Measurements from ENCODE around the gene RAP1GAP. TPM values are rescaled to one million over a fixed set of nuclear protein-coding genes. Genes with fewer than 3 reads are reported as not detected.

Gene RAP1GAP
- total and polyA plus RNA-seq, 9 of the 15 experiments (the other 6 are each of a cell fraction or from before 2014, with no cell fraction given) = 0.29 to 30.2 (median 19.2) TPM

DNA sequence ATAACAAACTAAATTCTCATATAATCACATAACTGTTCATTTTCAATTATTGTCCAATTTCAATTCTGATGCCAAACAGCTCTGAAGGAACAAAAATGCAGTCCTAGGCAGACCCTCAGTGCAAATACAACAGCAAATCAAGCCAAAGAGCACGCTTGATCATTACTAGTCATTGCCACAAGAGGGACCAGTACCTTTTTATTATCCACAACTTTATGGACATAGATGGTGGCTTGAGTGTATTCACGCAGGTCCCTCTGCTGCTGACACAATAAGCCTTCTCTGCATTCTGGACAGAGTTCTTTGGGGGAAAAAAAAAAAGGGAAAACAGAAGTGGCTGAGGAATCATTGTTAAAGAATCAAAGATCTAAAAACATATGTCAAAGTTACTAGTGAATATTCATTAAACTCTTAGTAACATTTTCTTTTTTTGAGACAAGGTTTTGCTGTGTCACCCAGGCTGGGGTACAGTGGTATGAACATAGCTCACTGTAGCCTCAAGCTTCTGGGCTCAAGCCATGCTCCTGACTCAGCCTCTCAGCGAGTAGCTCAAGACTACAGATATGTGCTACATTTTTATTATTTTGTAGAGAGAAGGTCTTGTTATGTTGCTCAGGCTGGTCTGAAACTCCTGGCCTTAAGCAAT, 34.3 kb upstream of the RAP1GAP start (continued):
- TF ChIP-seq, protein P1, sequence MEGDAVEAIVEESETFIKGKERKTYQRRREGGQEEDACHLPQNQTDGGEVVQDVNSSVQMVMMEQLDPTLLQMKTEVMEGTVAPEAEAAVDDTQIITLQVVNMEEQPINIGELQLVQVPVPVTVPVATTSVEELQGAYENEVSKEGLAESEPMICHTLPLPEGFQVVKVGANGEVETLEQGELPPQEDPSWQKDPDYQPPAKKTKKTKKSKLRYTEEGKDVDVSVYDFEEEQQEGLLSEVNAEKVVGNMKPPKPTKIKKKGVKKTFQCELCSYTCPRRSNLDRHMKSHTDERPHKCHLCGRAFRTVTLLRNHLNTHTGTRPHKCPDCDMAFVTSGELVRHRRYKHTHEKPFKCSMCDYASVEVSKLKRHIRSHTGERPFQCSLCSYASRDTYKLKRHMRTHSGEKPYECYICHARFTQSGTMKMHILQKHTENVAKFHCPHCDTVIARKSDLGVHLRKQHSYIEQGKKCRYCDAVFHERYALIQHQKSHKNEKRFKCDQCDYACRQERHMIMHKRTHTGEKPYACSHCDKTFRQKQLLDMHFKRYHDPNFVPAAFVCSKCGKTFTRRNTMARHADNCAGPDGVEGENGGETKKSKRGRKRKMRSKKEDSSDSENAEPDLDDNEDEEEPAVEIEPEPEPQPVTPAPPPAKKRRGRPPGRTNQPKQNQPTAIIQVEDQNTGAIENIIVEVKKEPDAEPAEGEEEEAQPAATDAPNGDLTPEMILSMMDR (IDR thresholded peaks at IDR 0.05 in 2 of 3, conservative IDR thresholded peaks at IDR 0.05 in 1 of 3; ENCODE audit: insufficient read depth in 2 of 3, low read depth in 1 of 3, low read length in 3 of 3) = peak; percentile 69
- TF ChIP-seq HES1 (IDR thresholded peaks at IDR 0.05; ENCODE audit: low read depth) (no peak), ZNF175 (CRISPR knock-in tag; IDR thresholded peaks at IDR 0.05; ENCODE audit: low read depth) (0 out of 2 replicates have a peak, but pooled peaks have one; percentile 38), SETDB1 (IDR thresholded peaks at IDR 0.05; ENCODE audit: low read length) (no peak), MAFG (tag; conservative IDR thresholded peaks at IDR 0.05) (peak; percentile 88), FOSL1 (tag; conservative IDR thresholded peaks at IDR 0.05) (0 out of 2 replicates have a peak, but pooled peaks have one; percentile 33), SNIP1 (IDR thresholded peaks at IDR 0.05; ENCODE audit: low read depth) (no peak), ARID3A (IDR thresholded peaks at IDR 0.05; ENCODE audit: borderline replicate concordance, low read depth, low read length) (peak; percentile 91; the same call in 1 of the 2 replicates), CBX1 (IDR thresholded peaks at IDR 0.05; ENCODE audit: low read depth) (no peak), NFE2 (IDR thresholded peaks at IDR 0.05; ENCODE audit: low read depth) (peak; percentile 83)

All from K562 (cell line).